Kidney glomerular epithelial cell (primary cell): ENCODE measurements around the gene NHSL2.

Experiments
- DNase-seq: peaks from one replicate; lab custom pipeline; 2025; lab: John Stamatoyannopoulos, UW

NHSL2 gene

DNA sequence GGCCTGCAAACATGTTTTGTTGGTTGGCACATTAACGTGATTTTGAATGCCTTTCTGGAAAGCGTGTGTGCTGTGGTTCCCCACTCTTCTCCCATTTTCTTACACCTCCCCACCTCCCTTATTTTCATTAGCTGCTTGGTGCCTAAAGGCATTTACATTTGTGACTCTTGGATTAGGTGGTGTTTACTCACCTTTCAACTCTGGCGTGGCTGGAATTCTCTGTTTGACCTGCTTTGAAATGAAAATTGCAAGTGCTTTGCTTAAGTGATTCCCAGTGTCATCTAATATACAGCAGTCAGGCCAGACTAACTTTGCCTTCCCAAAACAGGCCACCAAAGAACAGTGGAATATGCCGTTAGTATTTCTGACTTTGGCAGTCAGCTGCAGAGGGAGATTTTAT, 80.5 kb downstream of the NHSL2 start:
- no peak for DNase-seq

DNA sequence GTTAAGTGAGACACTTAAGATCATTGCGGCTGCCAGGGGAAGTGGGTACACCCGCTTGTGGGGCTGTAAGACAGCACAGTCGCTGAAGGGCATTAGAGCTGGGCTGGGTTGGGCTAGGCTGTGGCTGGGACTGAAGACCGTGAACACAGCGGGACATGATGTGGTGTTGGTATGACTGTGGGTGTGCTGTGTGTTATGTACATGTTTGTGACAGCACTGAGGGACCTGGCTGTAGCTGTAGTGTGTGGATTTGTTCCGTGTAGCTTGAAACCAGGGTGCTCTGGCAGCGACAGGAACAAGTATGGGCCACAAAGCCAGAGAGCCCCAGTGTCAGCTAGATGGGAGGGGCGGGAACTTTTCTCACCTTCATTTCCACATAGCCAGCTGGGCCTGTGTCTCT, 82.1 kb downstream of the NHSL2 start:
- no peak for DNase-seq

DNA sequence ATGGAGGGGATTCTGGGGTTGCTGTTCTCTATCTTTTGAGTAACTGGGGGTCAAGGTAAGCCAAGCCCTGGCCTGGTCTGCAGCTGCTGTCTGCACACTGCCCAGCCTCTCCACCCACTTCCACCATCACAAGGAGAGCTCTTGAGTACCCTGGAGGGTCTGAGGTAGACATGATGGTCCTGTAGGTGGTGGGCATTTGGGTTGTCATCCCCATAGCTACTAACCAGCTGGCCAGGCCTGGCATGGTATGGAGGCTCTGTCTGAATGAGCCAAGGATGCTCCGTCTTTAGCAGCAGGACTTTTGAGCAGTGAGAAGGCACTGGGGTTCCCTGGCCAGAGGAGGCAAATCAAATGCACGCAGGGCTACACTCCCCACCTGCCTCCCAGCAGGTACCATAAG, 82.7 kb downstream of the NHSL2 start:
- no peak for DNase-seq

DNA sequence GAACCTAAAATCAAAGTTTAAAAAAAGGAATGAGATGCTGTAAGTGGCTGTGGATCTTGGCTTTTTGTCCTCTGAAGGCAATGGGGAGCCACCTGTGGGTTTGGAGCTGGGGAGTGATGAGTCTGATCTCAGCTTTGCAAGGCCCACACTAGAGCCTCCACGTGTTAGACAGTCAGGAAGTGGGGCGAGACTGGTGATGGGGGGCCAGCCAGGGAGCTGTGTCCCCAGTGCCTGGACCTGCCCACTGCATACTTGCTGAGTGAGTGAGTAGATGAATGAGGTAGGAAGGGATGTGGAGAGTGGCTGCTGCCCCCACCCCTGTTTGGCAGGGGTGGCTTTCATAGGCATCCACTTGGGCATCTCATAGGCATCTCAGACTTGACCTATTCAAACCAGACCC, 84.0 kb downstream of the NHSL2 start:
- DNase-seq, result no peak

DNA sequence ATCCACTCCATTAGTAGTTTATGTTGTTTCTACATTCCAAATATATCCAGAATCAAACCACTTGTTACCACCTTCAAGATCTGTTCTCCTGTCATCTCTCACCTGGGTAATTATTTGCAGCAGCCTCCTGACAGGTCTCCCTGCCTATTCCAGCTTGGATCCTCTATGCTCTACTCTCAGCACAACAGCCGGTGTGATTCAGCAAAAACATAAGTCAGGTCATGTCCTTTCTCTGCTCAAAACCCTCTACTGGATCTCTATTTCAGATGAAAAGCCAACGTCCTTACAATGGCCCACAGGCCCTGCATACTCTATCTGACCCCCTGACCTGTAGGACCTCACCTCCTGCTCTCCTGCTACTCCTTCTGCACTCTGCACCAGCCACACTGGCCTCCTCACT, 84.5 kb downstream of the NHSL2 start:
- no peak for DNase-seq

DNA sequence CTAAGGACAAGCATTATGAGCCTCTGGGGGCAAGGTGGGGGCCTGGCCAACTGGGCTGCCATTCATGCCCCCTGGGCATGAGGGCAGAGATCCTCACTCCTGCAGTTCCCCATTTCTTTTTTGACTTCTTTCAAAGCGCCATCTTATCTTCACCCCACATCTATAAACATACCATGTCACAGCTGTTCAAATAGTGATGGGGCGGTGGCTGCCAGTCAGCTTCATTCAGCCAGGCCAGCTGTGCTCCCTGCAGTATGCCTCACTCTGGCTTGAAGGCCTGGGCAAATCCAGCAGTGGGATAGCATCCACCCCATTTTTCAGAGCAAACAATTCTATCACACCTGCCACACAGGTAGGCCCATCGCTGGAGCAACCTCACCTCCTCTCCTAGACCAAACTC, 85.5 kb downstream of the NHSL2 start:
- no peak for DNase-seq

DNA sequence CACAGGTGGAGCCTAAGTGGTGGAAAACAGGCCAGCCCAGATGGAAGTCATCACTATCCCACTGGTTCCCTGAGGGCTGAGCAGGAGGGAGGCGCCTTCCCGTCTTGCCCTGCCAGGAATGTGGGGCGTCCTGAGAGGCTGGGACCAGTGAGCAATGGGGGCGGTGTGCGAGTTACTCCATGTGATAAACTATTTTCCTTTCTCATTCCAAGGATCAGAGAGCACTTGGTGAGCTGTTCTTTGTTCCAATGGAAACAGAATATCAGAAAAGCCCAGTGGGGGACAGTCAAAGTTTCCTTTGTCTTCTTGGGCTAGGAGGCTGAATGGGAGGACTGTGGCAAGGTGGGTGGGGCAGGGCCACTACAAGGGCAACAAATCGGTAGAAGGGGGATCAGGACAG, 86.2 kb downstream of the NHSL2 start:
- DNase-seq, result no peak

DNA sequence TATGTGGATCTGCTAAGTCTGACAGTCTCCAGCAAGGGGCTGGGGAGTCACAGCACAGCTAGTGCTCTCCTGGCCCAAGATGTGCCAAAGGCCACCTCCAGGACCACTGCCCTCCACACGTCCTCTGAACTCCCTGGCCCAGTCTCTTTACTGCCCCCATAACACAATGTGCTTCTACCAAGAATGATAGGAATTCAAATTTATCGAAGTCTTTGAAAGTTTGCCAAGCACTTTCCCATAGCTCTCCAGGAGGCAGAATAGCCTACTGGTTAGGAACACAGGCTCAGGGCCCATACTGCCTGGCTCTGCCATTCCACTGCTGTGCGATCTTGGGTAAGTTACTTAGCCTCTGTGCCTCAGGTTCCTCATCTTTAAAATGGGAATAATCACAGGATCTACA, 86.7 kb downstream of the NHSL2 start:
- DNase-seq, result no peak

DNA sequence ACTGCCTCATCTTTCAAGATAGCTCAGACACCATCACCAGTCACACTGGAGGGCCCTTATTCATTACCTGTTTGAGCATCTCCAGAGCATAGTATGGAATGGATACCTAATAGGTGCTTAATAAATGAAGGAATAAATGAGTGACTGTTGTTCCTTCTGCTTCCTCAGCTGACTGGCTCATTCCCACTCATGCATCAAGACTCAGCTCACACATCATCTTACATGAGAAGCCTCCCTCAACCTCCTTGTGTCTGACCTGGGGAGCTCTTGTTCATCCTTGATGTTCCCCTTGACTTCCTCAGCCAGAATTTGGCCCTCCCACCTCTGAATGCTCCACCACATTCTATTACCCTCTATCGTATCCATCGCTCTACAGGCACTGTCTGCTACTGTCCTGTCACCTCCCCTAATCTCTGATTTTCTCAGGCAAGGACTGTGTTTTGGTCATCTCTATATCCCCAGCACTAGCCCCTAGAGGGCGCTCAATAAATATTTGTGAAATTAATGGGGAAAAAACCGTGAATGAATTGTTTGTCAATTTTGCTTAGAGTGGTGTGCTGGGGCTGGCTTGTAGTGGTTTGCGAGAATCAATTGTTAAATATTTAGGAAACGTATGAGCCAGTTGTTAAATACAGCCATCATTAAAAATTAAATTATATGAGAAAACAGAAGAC, 88.3 kb downstream of the NHSL2 start:
- DNase-seq, result peak; percentile 17

DNA sequence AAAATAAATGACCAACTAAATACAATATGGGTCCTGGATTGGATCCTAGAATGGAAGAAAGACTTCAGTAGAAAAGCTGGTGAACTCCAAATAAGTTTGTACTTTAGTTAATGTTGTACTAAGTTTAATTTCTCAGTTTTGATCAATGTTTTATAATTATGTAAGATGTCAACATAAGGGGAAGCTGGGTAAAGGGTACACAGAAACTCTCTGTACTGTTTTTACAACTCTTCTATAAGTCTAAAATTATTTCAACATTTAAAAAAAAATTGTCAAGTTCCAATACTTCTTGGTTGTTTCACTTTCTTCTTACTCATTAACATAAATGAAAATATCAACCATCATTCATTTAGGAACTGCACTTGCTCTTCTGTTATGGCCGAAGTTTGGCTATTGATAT, 88.9 kb downstream of the NHSL2 start:
- no peak for DNase-seq

DNA sequence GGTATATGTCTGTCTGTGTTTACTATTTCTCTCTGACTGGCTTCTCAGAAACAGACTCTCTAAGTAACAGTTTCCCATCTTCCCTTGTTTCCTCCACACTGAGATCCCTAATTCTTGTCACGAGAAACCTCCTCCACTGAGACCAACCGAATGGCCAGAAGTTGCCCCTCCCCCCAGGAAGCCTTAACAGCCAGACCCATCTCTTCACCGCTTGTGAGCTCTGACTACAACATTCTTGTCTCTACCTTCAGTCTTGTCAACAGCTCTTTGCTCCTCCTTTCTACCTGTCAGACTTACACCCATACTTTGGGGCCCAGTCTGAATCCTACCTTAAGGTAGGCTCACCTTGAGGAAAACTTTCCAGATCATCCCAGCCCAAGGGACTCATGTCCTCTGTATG, 90.8 kb downstream of the NHSL2 start:
- no peak for DNase-seq

DNA sequence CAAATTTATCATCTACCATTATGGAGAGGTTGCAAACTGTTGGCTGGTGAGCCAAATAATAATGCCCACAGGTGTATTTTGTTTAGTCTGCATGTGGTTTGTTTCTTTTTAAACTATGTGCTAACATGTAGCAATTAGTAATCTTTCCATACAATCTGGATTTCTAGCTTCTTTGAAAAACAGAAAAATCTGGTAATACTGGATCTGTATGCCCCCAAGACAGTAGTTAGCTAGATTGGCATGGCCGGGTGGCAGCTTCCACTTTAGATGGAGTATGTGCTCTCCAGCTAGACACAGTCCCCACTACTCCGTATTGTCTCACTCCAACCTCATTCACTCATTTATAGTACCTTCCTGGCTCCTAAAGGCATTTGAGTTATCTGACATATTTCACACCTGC, 91.3 kb downstream of the NHSL2 start:
- no peak for DNase-seq

DNA sequence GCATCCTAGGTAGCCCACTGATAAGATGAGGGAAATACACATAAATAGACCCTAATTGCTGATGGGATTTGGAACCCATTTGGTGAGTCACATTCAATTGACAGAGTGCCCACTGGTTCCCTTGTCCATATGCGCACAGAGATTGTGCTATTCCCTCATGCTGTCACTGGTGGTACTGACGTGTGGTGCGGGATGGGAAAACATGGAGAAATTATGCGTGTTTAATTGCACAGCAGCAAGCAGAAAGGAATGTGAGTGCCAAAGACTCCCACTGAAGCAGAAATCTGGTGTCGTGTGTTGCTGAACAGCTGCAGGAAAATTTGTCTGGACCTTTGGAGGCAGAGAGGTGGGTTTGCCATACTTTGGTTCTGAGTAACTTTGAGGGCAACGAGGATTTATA, 92.2 kb downstream of the NHSL2 start:
- DNase-seq, result no peak

DNA sequence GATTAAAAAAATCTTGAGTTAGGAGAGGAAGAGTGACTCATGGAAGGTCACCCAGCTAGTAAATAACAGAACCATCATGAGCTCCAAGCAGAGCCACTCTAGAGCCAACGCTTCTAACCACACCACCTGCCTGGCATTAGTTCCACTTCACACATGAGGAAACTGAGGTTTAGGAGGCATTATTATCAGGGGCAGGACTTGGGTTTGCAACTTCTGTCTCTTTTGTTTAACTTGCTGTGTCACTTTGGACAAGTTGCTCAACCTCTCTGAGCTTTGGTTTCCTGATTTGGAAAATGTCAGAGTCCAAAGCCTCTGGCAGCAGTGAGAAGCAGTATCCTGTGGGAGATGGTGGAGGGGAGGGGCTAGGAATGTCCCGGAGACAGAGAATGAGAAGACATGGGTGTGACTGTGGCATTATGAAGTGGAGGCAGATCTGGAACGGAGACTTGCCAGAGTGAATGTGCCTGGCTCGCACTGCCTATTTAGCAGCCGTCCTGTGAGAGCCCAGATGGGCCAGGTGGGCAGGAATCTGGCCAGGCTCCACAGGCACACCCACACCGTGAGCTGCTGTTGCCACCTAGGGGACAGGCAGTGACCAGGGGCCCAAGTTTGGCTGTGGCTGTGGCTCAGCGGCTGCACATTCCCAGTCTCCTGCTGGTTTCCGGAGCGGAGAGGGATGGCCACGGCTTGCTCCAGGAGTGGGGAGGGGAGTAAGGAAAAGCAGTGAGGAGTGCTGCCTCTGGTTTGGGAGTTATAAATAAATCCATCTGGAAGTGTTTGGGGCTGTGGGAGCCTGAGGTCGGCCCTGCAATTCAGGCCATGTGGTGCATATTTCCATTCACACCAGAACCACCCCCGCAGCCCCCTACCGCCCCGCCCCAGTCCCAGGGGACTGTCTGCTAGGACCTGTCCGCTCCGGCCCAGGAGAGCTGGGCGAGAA, 93.4 kb downstream of the NHSL2 start:
- no peak for DNase-seq

DNA sequence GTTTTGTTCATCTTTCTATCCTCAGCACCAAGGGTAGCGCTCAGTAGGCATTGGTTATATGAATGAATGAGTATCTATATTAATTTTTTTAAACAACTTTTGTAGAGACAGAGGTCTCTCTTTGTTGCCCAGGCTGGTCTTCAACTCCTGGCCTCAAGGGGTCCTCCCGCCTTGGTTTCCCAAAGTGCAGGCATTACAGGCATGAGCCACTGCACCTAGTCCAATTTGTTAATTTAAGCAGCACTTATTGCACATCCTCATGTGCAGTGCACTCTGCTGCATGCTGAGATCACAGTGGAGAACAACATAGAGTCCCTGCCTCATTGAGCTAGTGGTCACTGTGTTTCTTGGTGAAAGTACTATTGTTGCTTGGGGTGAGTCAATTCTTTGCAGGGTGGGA, 94.4 kb downstream of the NHSL2 start:
- no peak for DNase-seq

DNA sequence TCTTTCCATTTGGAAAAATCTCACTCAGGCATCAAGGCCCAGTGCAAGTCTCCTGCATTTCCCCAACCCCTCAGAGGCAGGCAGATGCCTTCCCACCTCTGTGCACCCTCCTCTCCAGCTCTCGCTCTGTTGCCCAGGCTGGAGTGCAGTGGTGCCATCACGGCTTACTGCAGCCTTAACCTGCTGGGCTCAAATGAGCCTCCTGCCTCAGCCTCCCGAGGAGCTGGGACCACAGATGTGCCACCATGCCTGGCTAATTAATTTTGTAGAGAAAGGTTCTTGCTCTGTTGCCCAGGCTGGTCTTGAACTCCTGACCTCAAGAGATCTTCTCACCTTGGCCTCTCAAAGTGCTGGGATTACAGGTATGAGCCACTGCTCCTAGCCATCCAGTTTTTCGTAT, 95.8 kb downstream of the NHSL2 start:
- no peak for DNase-seq

DNA sequence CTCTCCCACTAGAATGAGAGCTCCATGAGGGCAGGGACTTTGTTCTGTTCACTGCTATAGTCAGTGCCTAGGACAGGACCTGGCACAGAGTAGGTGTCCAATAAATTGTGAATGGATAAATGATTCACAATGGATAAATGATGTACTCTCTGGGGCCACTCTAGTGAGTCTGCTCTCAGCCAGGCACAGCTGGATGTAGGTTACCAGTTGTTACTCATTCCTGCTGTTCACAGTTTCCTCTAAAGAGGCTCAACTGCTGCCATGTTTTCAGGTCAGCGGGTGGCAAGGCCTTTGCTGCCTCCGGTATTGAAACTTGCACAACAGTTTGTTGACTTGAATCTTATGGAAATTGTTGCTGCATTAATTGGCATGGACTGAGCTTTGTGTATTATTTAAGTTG, 99.1 kb downstream of the NHSL2 start:
- DNase-seq, result no peak

DNA sequence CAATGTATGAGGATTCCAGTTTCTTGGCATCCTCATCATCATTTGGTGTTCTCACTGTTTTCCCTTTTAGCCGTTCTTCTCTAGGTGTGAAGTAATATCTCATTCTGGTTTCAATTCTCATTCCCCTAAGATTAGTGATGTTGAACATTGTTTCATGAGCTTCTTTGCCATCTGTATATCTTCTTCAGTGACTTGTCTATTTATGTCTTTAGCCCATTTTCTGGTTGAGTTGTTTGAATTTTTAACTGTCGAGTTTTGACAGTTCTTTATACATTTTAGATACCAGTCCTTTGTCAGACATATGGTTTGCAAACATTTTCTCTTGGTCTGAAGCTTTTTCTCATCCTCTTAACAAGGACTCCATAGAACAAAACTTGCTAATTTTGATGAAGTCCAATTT, 101.1 kb downstream of the NHSL2 start:
- DNase-seq, result no peak

DNA sequence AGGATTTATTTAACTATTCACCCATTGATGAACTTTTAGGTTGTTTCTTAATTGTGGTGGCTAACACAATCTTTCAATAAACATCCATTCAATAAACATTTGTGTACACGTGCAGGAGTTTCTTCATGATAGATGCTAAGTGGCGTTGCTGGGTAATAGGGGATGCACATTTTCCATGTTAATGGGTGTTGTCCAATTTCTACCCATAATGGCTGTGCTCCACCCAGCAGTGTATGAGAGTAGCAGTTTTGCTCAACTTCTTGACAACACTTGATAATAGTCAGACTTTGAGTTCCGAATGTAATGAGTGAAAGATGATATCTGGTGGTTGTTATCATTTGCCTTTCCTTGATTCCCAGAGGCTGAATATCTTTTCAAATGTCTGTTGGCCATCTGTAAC, 104.7 kb downstream of the NHSL2 start:
- DNase-seq, result no peak

DNA sequence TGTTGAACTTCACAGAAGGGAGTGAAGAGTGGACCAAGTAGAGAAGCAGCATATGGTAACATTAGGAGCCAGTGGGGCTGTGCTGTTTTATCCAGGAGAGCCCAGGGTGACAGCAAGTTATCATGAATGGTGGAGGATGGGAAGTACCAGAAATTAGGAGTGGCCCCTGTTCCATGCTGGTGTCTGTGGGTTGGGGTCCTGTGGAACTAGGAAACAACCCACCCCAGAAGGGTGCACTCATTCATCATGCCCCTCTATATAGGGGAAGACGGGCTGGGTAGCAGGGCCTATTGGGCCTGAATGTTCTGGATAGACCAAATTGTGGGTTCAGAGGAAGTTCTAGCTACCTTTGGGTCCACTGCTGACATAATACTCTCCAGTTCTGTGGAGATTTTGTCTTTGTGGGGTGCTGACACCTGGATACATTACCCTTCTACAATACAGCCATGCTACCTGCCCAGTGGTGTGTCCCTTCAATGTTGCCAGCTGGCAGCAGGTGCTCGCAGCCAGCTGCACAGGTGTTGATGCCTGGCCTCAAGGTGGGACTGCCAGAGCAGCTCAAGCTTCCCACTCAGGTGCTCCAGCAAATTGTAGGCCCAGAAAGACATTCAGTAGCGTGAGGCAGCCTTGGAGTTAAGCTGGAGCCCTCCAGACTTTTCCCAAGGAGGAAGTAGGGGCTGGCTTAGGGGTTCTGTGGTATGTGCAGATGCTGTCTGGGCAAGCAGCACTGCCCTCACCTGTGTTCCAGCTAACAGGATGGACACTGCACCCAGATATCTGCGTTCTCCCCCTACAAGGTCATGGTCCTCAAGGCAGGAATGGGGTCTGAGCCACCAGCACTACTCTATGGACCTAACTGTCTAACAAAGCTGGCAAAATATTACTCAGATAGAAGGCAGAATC, 106.5 kb downstream of the NHSL2 start:
- DNase-seq, result no peak

DNA sequence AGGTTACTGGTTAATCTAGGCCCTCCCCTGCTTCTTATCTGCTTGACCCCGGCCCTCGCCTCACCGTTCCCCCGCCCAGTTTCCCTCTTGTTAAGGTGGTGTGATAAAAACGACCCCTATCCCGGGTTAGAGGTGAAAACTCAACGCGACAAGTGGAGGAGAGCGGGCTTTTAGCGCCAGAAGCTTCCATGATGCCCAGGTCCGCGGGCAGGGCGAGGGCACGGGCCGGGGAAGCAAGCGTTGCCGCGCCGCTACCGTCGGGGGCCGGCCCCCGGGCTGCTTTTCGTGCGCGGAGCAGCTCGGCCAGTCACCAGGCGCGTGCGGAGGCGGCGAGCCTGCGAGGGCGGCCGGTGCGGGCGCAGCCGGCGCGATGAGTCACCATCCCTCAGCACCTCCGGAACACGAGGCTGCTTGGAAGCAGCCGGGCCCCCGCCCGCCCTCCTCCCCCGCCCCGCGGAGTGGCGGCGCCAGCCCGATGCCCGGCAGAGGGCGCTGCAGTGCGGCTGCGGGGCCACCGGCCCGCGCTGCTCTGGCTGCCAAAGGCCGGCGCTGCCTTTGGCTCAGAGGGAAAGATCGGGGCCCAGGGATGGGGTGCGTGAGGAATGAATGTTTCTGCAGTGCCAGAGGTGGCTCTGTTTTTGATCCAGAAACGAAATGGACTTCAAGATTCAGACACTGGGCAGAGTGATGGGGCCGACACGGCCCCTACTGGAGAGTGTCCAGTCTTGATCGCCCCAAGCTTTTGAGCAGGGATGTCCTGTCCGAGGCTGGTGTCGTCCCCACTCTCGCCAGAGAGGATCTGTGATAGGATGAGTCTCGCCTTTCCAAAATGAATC, 107.8 kb downstream of the NHSL2 start:
- DNase-seq, result peak; percentile 15

DNA sequence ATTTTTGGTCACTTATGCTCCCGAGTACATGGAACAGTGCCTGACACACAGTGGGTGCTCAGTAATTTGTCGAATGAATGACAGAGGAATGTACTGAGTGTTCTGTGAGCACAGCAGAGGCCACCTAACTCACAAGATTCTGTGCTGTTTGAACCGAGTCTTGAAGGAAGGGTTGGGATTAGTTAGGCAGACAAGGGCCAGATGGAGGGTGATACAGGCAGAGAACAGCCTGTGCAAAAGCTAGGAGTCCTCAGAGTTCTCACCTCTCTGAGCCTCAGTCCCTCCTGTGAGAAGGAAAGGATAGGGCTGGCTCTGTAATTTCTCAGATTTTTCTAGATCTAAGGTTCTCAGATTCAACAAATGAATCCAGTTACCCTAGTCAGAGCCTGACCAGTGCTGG, 108.8 kb downstream of the NHSL2 start:
- DNase-seq, result no peak
